B cell (primary cell): Measurements from ENCODE around the gene ENG. TPM values are rescaled to one million over a fixed set of nuclear protein-coding genes. Genes with fewer than 3 reads are reported as not detected.

ENCODE experiments used
- ATAC-seq: fragments of 200-7000 bp; cut with Tn5 transposase; one replicate; pipeline ENCODE4 v1.10.0; 2021; ENCODE audit warnings: low read depth, mild to moderate bottlenecking, moderate number of reproducible peaks, moderate library complexity
- CTCF ChIA-PET: fragments of 350-600 bp; sonication (Branson Sonifier 250); formaldehyde crosslinking; loops from one replicate; lab custom pipeline; 2021; ENCODE audit warnings: antibody characterized with exemption, inconsistent platforms; lab: Charles Lee
- POLR2A ChIA-PET: fragments of 350-600 bp; sonication (Branson Sonifier 250); formaldehyde crosslinking; loops from one replicate; lab custom pipeline; 2021; ENCODE audit warnings: antibody characterized with exemption; lab: Charles Lee
- DNase-seq: peaks from one replicate; pipeline ENCODE4 v3.0.0; 2013
- H2AFZ ChIP-seq: 2 replicates; pipeline ENCODE4 v1.6.1; 2012; ENCODE audit warnings: mild to moderate bottlenecking, low read depth, low read length; ENCODE audit not compliant: insufficient read depth, poor library complexity, severe bottlenecking
- H3K27ac ChIP-seq, 2 donors: 1 replicate in 1 of 2; 2 replicates in 1 of 2; pipeline ENCODE4 v1.5.1; 2012 to 2013; ENCODE audit warnings: low read length in 2 of 2, mild to moderate bottlenecking in 2 of 2, moderate library complexity in 1 of 2
- H3K27me3 ChIP-seq, 4 experiments: fragments of 200-600 bp in 1 of 4; sonication (generic) in 1 of 4; replicated peaks in 1 of 4; 1 replicate in 2 of 4; 2 replicates in 2 of 4; pipeline versions ENCODE4 v1.6.1 to v1.7.0; 2013 to 2016; ENCODE audit warnings: low read length in 3 of 4, mild to moderate bottlenecking in 2 of 4, mixed read lengths in 1 of 4, moderate library complexity in 1 of 4; ENCODE audit not compliant: insufficient read depth in 4 of 4, control insufficient read depth in 3 of 4; ENCODE audit errors: control extremely low read depth in 1 of 4
- H3K36me3 ChIP-seq, 2 experiments: replicated peaks in 1 of 2; 1 replicate in 1 of 2; 2 replicates in 1 of 2; pipeline versions ENCODE4 v1.6.1 to v1.7.1; 2013; ENCODE audit warnings: low read length in 1 of 2; ENCODE audit not compliant: insufficient read depth in 2 of 2, control insufficient read depth in 1 of 2; ENCODE audit errors: control extremely low read depth in 1 of 2, extremely low read depth in 1 of 2
- H3K4me1 ChIP-seq, 2 donors: fragments of 200-600 bp in 1 of 2; sonication (generic) in 1 of 2; 1 replicate in 1 of 2; 2 replicates in 1 of 2; pipeline versions ENCODE4 v1.5.1 to v1.6.1; 2013 to 2017; ENCODE audit warnings: low read length in 2 of 2; ENCODE audit not compliant: control insufficient read depth in 2 of 2, insufficient read depth in 2 of 2
- H3K4me2 ChIP-seq: replicated peaks from 2 replicates; pipeline ENCODE3; 2012; ENCODE audit warnings: mild to moderate bottlenecking, low read depth, low read length; ENCODE audit not compliant: poor library complexity, severe bottlenecking
- H3K4me3 ChIP-seq, 5 experiments: fragments of 200-600 bp in 1 of 5; sonication (generic) in 1 of 5; 1 replicate in 3 of 5; 2 replicates in 2 of 5; pipeline versions ENCODE4 v1.5.1 to v1.7.0; 2011 to 2016; ENCODE audit warnings: low read length in 4 of 5, mild to moderate bottlenecking in 4 of 5, low read depth in 2 of 5, control low read depth in 1 of 5, moderate library complexity in 1 of 5; ENCODE audit not compliant: insufficient read depth in 1 of 5; ENCODE audit errors: control extremely low read depth in 1 of 5, extremely low read depth in 1 of 5
- H3K79me2 ChIP-seq: fragments of 200-600 bp; sonication (generic); one replicate; pipeline ENCODE4 v1.6.0; 2016; ENCODE audit warnings: low read length; ENCODE audit not compliant: control insufficient read depth, insufficient read depth
- H3K9ac ChIP-seq: fragments of 200-600 bp; sonication (generic); 2 replicates; pipeline ENCODE4 v1.6.1; 2017; ENCODE audit warnings: mild to moderate bottlenecking, low read length, moderate library complexity
- H3K9me3 ChIP-seq, 3 donors: one replicate each; pipeline versions ENCODE4 v1.6.1 to v1.7.1; 2013; ENCODE audit warnings: low read length in 2 of 3; ENCODE audit not compliant: control insufficient read depth in 2 of 3, insufficient read depth in 1 of 3; ENCODE audit errors: control extremely low read depth in 1 of 3
- H4K20me1 ChIP-seq: 2 replicates; pipeline ENCODE4 v1.6.0; 2012; ENCODE audit warnings: mild to moderate bottlenecking, low read length; ENCODE audit not compliant: insufficient read depth, control insufficient read depth, poor library complexity, severe bottlenecking
- H3K27ac Mint-ChIP-seq: one replicate; pipeline ENCODE4 v1.8.0; 2021; ENCODE audit warnings: mixed read lengths
- H3K27me3 Mint-ChIP-seq: one replicate; pipeline ENCODE4 v1.8.0; 2021; ENCODE audit warnings: mixed read lengths
- H3K4me1 Mint-ChIP-seq: one replicate; pipeline ENCODE4 v1.8.0; 2021; ENCODE audit warnings: mixed read lengths
- H3K4me3 Mint-ChIP-seq: one replicate; pipeline ENCODE4 v1.8.0; 2021; ENCODE audit warnings: mixed read lengths
- H3K9me3 Mint-ChIP-seq: one replicate; pipeline ENCODE4 v1.8.0; 2022; ENCODE audit warnings: mixed read lengths; ENCODE audit not compliant: insufficient read depth
- CTCF ChIP-seq: fragments of 200-600 bp; IDR thresholded peaks from one replicate; pipeline ENCODE4 v1.8.0; 2022; ENCODE audit warnings: antibody characterized with exemption, mild to moderate bottlenecking
- EZH2 ChIP-seq: IDR thresholded peaks from 2 replicates; pipeline ENCODE4 v1.6.1; 2012; ENCODE audit warnings: borderline replicate concordance, low read depth, mild to moderate bottlenecking, moderate library complexity, low read length; ENCODE audit not compliant: insufficient read depth, poor library complexity, severe bottlenecking
- WGBS: methylation state at CpG from one replicate; pipeline ENCODE4 v1.1.5; 2013; ENCODE audit warnings: missing lambda C conversion rate; ENCODE audit not compliant: insufficient coverage; 5-methylcytosine and 5-hydroxymethylcytosine counted together
- intact Hi-C: fragments of 100-400 bp; cut with micrococcal nuclease; formaldehyde crosslinking; loops from one replicate; pipeline ENCODE4 v1.10.0; 2022
- polyA plus RNA-seq: library from polyadenylated mRNA; depleted of rRNA; stranded (reverse); fragments of >200 nt; gene quantifications from 2 replicates; pipeline ENCODE4 v1.2.3, GENCODE V29; 2012
- total RNA-seq, 2 donors: library from RNA; stranded (reverse); fragments of 120-200 nt in 1 of 2; gene quantifications; 1 replicate in 1 of 2; 2 replicates in 1 of 2; pipeline versions ENCODE4 v1.2.3 to v1.2.4, GENCODE V29; 2013 to 2022

Gene ENG
- total and polyA plus RNA-seq, 2 donors (not counting 1 experiment from before 2014, with no cell fraction given) = 5.4 to 12.6 TPM

GRCh38 chr9:127885508-127886281 is 31.2 kb upstream of the ENG start:
- no peak overlapping the region for H3K27ac Mint-ChIP-seq
- ATAC-seq (no peak), DNase-seq (no peak)
- no peak overlapping the region for H3K4me2 ChIP-seq
- no peaks in the 10 kb centered on the region for H3K9me3 ChIP-seq
- no peak overlapping the region for H2AFZ ChIP-seq
- H3K4me3 Mint-ChIP-seq = no peak overlapping the region
- no peak overlapping the region for H3K9ac ChIP-seq
- CTCF ChIA-PET = interaction anchor here (1.0 to 7.8 kb wide), 3 partner anchors 15 to 150 kb away, joined by 3 to 34 read pairs (median 4); partner anchors contain the start of gene TOR2A
- no peaks in the 10 kb centered on the region for H4K20me1 ChIP-seq
- no peaks in the 10 kb centered on the region for H3K79me2 ChIP-seq
- no peak overlapping the region for H3K27ac ChIP-seq
- no peak for TF ChIP-seq CTCF
- no peak for TF ChIP-seq EZH2
- no peaks in the 10 kb centered on the region for H3K27me3 ChIP-seq
- no peaks in the 10 kb centered on the region for H3K9me3 Mint-ChIP-seq
- POLR2A ChIA-PET = interaction anchor here (0.6 kb wide), 1 partner anchor 437 kb away, joined by 3 read pairs; no protein-coding TSS in a partner anchor
- H3K4me1 Mint-ChIP-seq = peaks cover 22% of the 10 kb centered on the region
- peaks cover 0 to 11% of the 10 kb centered on the region in 2 donors for H3K4me1 ChIP-seq
- H3K27me3 Mint-ChIP-seq = no peaks in the 10 kb centered on the region
- H3K4me3 ChIP-seq = no peak overlapping the region
- intact Hi-C loops = no loop called here
- WGBS = 97% methylated on average over 9 of the region's 13 CpGs
- peaks cover 0 to 35% of the 10 kb centered on the region in 2 experiments for H3K36me3 ChIP-seq

- Histone ChIP-seq H3K9me3 (no peaks in the 10 kb centered on the region), H3K27ac (no peak overlapping the region), H3K27me3 (no peaks in the 10 kb centered on the region), H3K36me3 (peaks cover 0 to 28% of the 10 kb centered on the region in 2 experiments), H3K9ac (no peak overlapping the region), H3K4me1 (peaks cover 0 to 16% of the 10 kb centered on the region in 2 donors), H3K79me2 (no peaks in the 10 kb centered on the region), H2AFZ (no peak overlapping the region), H3K4me2 (no peak overlapping the region), H3K4me3 (no peak overlapping the region), H4K20me1 (no peaks in the 10 kb centered on the region)
- WGBS = 62% methylated on average over 12 of the region's 15 CpGs
- DNase-seq (no peak), ATAC-seq (no peak)
- Mint-ChIP-seq H3K4me3 (no peak overlapping the region), H3K27ac (peak overlapping the region; percentile 11), H3K27me3 (no peaks in the 10 kb centered on the region), H3K4me1 (peaks cover 24% of the 10 kb centered on the region), H3K9me3 (no peaks in the 10 kb centered on the region)
- ChIA-PET POLR2A (no interaction called here), CTCF (interaction anchor here (1.0 to 7.8 kb wide), 4 partner anchors 15 to 150 kb away, joined by 3 to 34 read pairs (median 4); partner anchors contain the start of gene TOR2A)
- intact Hi-C loops = no loop called here
- TF ChIP-seq CTCF (no peak), EZH2 (no peak)
These were observed 30.6 kb upstream of the ENG start for GRCh38 chr9:127884976-127885490.
